Measurements from ENCODE around the gene PRXL2C.
"Not testable (repeated sequence)": the region's sequence is repeated elsewhere in the genome, so short reads cannot be mapped to it uniquely, and the experiment has no call there.

The PRXL2C gene

GRCh38 chr9:96644137-96644536 is 11.0 kb downstream of the PRXL2C start:
- H3K27ac ChIP-seq (ENCODE audit: low read depth, low read length) = no peak overlapping the region
- no peak overlapping the region for H3K9ac ChIP-seq (ENCODE audit: low read length)
- H3K4me3 ChIP-seq (ENCODE audit: low read depth in 1 of 2, low read length in 2 of 2) = no peak overlapping the region
- no peaks in the 10 kb centered on the region for H3K27me3 ChIP-seq (ENCODE audit: control insufficient read depth in 1 of 2, insufficient read depth in 2 of 2, low read length in 2 of 2)
- H3K36me3 ChIP-seq (ENCODE audit: insufficient read depth, low read length) = peaks cover 8% of the 10 kb centered on the region
- H3K4me1 ChIP-seq (ENCODE audit: insufficient read depth, low read length) = peaks cover 9% of the 10 kb centered on the region
- H3K9me3 ChIP-seq (ENCODE audit: low read length) = no peaks in the 10 kb centered on the region

GRCh38 chr9:96641514-96641913 is 13.6 kb downstream of the PRXL2C start:
- Histone ChIP-seq H3K27me3 (ENCODE audit: control insufficient read depth in 1 of 2, insufficient read depth in 2 of 2, low read length in 2 of 2) (no peaks in the 10 kb centered on the region), H3K4me1 (ENCODE audit: insufficient read depth, low read length) (peaks cover 5% of the 10 kb centered on the region), H3K9ac (ENCODE audit: low read length) (no peak overlapping the region), H3K9me3 (ENCODE audit: low read length) (no peaks in the 10 kb centered on the region), H3K4me3 (ENCODE audit: low read depth in 1 of 2, low read length in 2 of 2) (no peak overlapping the region), H3K36me3 (ENCODE audit: insufficient read depth, low read length) (peaks cover 5% of the 10 kb centered on the region), H3K27ac (ENCODE audit: low read depth, low read length) (no peak overlapping the region)

- Histone ChIP-seq H3K36me3 (ENCODE audit: insufficient read depth, low read length) (peaks cover 5% of the 10 kb centered on the region), H3K27me3 (ENCODE audit: control insufficient read depth in 1 of 2, insufficient read depth in 2 of 2, low read length in 2 of 2) (no peaks in the 10 kb centered on the region), H3K9ac (ENCODE audit: low read length) (no peak overlapping the region)
Measured at GRCh38 chr9:96638606-96639364, 16.3 kb downstream of the PRXL2C start.

GRCh38 chr9:96636368-96636767 is 18.7 kb downstream of the PRXL2C start:
- Histone ChIP-seq H3K36me3 (ENCODE audit: insufficient read depth, low read length) (no peaks in the 10 kb centered on the region), H3K9ac (ENCODE audit: low read length) (no peak overlapping the region), H3K9me3 (ENCODE audit: low read length) (no peaks in the 10 kb centered on the region), H3K27ac (ENCODE audit: low read depth, low read length) (no peak overlapping the region), H3K4me1 (ENCODE audit: insufficient read depth, low read length) (no peaks in the 10 kb centered on the region), H3K27me3 (ENCODE audit: control insufficient read depth in 1 of 2, insufficient read depth in 2 of 2, low read length in 2 of 2) (no peaks in the 10 kb centered on the region), H3K4me3 (ENCODE audit: low read depth in 1 of 2, low read length in 2 of 2) (no peak overlapping the region)

More at GRCh38 chr9:96638606-96639364, 16.3 kb downstream of the PRXL2C start:
- H3K9me3 ChIP-seq (ENCODE audit: low read length) = no peaks in the 10 kb centered on the region
- no peaks in the 10 kb centered on the region for H3K4me1 ChIP-seq (ENCODE audit: insufficient read depth, low read length)
- H3K27ac ChIP-seq (ENCODE audit: low read depth, low read length) = no peak overlapping the region
- no peak overlapping the region for H3K4me3 ChIP-seq (ENCODE audit: low read depth in 1 of 2, low read length in 2 of 2)

GRCh38 chr9:96633579-96633978 is 21.5 kb downstream of the PRXL2C start:
- H3K27me3 ChIP-seq (ENCODE audit: control insufficient read depth in 1 of 2, insufficient read depth in 2 of 2, low read length in 2 of 2); H3K9me3 ChIP-seq (ENCODE audit: low read length); H3K27ac ChIP-seq (ENCODE audit: low read depth, low read length); H3K4me1 ChIP-seq (ENCODE audit: insufficient read depth, low read length); H3K9ac ChIP-seq (ENCODE audit: low read length); H3K4me3 ChIP-seq (ENCODE audit: low read depth in 1 of 2, low read length in 2 of 2); H3K36me3 ChIP-seq (ENCODE audit: insufficient read depth, low read length): not testable (repeated sequence)

GRCh38 chr9:96626912-96627311 is 28.2 kb downstream of the PRXL2C start:
- Histone ChIP-seq H3K4me3 (ENCODE audit: low read depth in 1 of 2, low read length in 2 of 2) (no peak overlapping the region), H3K9ac (ENCODE audit: low read length) (no peak overlapping the region), H3K36me3 (ENCODE audit: insufficient read depth, low read length) (no peaks in the 10 kb centered on the region), H3K9me3 (ENCODE audit: low read length) (no peaks in the 10 kb centered on the region), H3K27me3 (ENCODE audit: control insufficient read depth in 1 of 2, insufficient read depth in 2 of 2, low read length in 2 of 2) (no peaks in the 10 kb centered on the region), H3K27ac (ENCODE audit: low read depth, low read length) (no peak overlapping the region), H3K4me1 (ENCODE audit: insufficient read depth, low read length) (no peaks in the 10 kb centered on the region)

GRCh38 chr9:96621618-96622017 is 33.5 kb downstream of the PRXL2C start:
- H3K27me3 ChIP-seq (ENCODE audit: control insufficient read depth in 1 of 2, insufficient read depth in 2 of 2, low read length in 2 of 2) = no peaks in the 10 kb centered on the region
- peaks cover 5% of the 10 kb centered on the region for H3K4me1 ChIP-seq (ENCODE audit: insufficient read depth, low read length)

GRCh38 chr9:96620832-96621269 is 34.3 kb downstream of the PRXL2C start:
- Histone ChIP-seq H3K36me3 (ENCODE audit: insufficient read depth, low read length) (no peaks in the 10 kb centered on the region), H3K4me1 (ENCODE audit: insufficient read depth, low read length) (peaks cover 5% of the 10 kb centered on the region), H3K27ac (ENCODE audit: low read depth, low read length) (no peak overlapping the region), H3K9ac (ENCODE audit: low read length) (no peak overlapping the region), H3K9me3 (ENCODE audit: low read length) (no peaks in the 10 kb centered on the region), H3K27me3 (ENCODE audit: control insufficient read depth in 1 of 2, insufficient read depth in 2 of 2, low read length in 2 of 2) (no peaks in the 10 kb centered on the region), H3K4me3 (ENCODE audit: low read depth in 1 of 2, low read length in 2 of 2) (no peak overlapping the region)

More at GRCh38 chr9:96621618-96622017, 33.5 kb downstream of the PRXL2C start:
- H3K36me3 ChIP-seq (ENCODE audit: insufficient read depth, low read length) = no peaks in the 10 kb centered on the region
- no peak overlapping the region for H3K27ac ChIP-seq (ENCODE audit: low read depth, low read length)
- no peak overlapping the region for H3K9ac ChIP-seq (ENCODE audit: low read length)
- no peak overlapping the region for H3K4me3 ChIP-seq (ENCODE audit: low read depth in 1 of 2, low read length in 2 of 2)
- no peaks in the 10 kb centered on the region for H3K9me3 ChIP-seq (ENCODE audit: low read length)

- no peaks in the 10 kb centered on the region for H3K27me3 ChIP-seq (ENCODE audit: control insufficient read depth in 1 of 2, insufficient read depth in 2 of 2, low read length in 2 of 2)
- no peaks in the 10 kb centered on the region for H3K9me3 ChIP-seq (ENCODE audit: low read length)
- H3K36me3 ChIP-seq (ENCODE audit: insufficient read depth, low read length) = no peaks in the 10 kb centered on the region
- no peak overlapping the region for H3K9ac ChIP-seq (ENCODE audit: low read length)
- peaks cover 5% of the 10 kb centered on the region for H3K4me1 ChIP-seq (ENCODE audit: insufficient read depth, low read length)
- H3K4me3 ChIP-seq (ENCODE audit: low read depth in 1 of 2, low read length in 2 of 2) = peak overlapping the region; percentile 45 to 60
- H3K27ac ChIP-seq (ENCODE audit: low read depth, low read length) = no peak overlapping the region
Measured at GRCh38 chr9:96620181-96620514, 35.0 kb downstream of the PRXL2C start.

- peak within 1 kb of the TSS; percentile 21 for H3K27ac ChIP-seq (ENCODE audit: low read depth, low read length)
- H3K9ac ChIP-seq (ENCODE audit: low read length) = no peak within 1 kb of the TSS
- no peaks in the 10 kb centered on the region for H3K36me3 ChIP-seq (ENCODE audit: insufficient read depth, low read length)
- peak within 1 kb of the TSS; percentile 60 to 67 for H3K4me3 ChIP-seq (ENCODE audit: low read depth in 1 of 2, low read length in 2 of 2)
- H3K4me1 ChIP-seq (ENCODE audit: insufficient read depth, low read length) = peaks cover 5% of the 10 kb centered on the region
- no peaks in the 10 kb centered on the region for H3K27me3 ChIP-seq (ENCODE audit: control insufficient read depth in 1 of 2, insufficient read depth in 2 of 2, low read length in 2 of 2)
- no peaks in the 10 kb centered on the region for H3K9me3 ChIP-seq (ENCODE audit: low read length)
Measured at GRCh38 chr9:96619491-96620180, 35.5 kb downstream of the PRXL2C start, which contains the start of gene CDC14B. Gene CDC14B (minus strand): TSS chr9:96619843. CDS start chr9:96619378, 465 bp downstream.

GRCh38 chr9:96619124-96619465 is 36.0 kb downstream of the PRXL2C start:
- H3K9ac ChIP-seq (ENCODE audit: low read length) = no peak overlapping the region
- no peaks in the 10 kb centered on the region for H3K27me3 ChIP-seq (ENCODE audit: control insufficient read depth in 1 of 2, insufficient read depth in 2 of 2, low read length in 2 of 2)

More at GRCh38 chr9:96619124-96619465, 36.0 kb downstream of the PRXL2C start:
- H3K4me3 ChIP-seq (ENCODE audit: low read depth in 1 of 2, low read length in 2 of 2) = peak overlapping the region; percentile 57 to 67
- no peaks in the 10 kb centered on the region for H3K9me3 ChIP-seq (ENCODE audit: low read length)
- no peaks in the 10 kb centered on the region for H3K36me3 ChIP-seq (ENCODE audit: insufficient read depth, low read length)
- H3K27ac ChIP-seq (ENCODE audit: low read depth, low read length) = peak overlapping the region; percentile 21
- H3K4me1 ChIP-seq (ENCODE audit: insufficient read depth, low read length) = peaks cover 5% of the 10 kb centered on the region

Measured in muscle layer of colon (tissue), 2 donors.